Mammary microvascular endothelial cell (primary cell): ENCODE measurements around the gene TRIM56. TPM values are rescaled to one million over a fixed set of nuclear protein-coding genes. Genes with fewer than 3 reads are reported as not detected.

Experiments
- total RNA-seq: library from RNA; depleted of rRNA; stranded (reverse); fragments of >200 nt; gene quantifications from 2 replicates; pipeline ENCODE4 v1.2.3, GENCODE V29; 2015

The TRIM56 gene, protein sequence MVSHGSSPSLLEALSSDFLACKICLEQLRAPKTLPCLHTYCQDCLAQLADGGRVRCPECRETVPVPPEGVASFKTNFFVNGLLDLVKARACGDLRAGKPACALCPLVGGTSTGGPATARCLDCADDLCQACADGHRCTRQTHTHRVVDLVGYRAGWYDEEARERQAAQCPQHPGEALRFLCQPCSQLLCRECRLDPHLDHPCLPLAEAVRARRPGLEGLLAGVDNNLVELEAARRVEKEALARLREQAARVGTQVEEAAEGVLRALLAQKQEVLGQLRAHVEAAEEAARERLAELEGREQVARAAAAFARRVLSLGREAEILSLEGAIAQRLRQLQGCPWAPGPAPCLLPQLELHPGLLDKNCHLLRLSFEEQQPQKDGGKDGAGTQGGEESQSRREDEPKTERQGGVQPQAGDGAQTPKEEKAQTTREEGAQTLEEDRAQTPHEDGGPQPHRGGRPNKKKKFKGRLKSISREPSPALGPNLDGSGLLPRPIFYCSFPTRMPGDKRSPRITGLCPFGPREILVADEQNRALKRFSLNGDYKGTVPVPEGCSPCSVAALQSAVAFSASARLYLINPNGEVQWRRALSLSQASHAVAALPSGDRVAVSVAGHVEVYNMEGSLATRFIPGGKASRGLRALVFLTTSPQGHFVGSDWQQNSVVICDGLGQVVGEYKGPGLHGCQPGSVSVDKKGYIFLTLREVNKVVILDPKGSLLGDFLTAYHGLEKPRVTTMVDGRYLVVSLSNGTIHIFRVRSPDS
- 11.8 and 14.0 TPM in 2 replicates for total RNA-seq

GRCh38 chr7:101085162-101085964, at the start of gene TRIM56:
TRIM56 (plus strand) TSS chr7:101085481; CDS start chr7:101087313, 1,832 bp downstream.

DNA sequence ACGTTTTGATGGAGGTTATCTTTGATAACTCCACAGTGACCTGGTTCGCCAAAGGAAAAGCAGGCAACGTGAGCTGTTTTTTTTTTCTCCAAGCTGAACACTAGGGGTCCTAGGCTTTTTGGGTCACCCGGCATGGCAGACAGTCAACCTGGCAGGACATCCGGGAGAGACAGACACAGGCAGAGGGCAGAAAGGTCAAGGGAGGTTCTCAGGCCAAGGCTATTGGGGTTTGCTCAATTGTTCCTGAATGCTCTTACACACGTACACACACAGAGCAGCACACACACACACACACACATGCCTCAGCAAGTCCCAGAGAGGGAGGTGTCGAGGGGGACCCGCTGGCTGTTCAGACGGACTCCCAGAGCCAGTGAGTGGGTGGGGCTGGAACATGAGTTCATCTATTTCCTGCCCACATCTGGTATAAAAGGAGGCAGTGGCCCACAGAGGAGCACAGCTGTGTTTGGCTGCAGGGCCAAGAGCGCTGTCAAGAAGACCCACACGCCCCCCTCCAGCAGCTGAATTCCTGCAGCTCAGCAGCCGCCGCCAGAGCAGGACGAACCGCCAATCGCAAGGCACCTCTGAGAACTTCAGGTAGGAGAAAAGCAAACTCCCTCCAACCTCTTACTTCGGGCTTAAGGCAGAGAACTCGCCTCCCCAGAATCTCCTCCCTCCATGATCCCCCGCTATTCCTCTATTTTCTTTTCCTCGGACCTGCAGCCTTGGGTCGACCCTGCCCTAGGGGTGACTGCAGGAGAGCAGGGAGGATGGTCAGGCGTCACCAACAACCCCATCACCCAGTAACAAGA, 41.6 kb downstream of the TRIM56 start, which contains the start of gene SERPINE1:
SERPINE1 (plus strand) TSS at position 454 of the 809 bp plus-strand sequence. CDS start 1,290 bp downstream, outside the sequence.

Other genes with a start within 250 kb of the TRIM56 start
- gene SLC12A9, start 232.8 kb upstream of the TRIM56 start, total RNA-seq, result 22.0 and 31.9 TPM in 2 replicates
- 107 and 117 TPM in 2 replicates for gene TRIP6, start 218.1 kb upstream of the TRIM56 start, total RNA-seq
- 67.0 and 81.0 TPM in 2 replicates for gene SRRT, start 210.4 kb upstream of the TRIM56 start, total RNA-seq
- gene UFSP1, start 195.8 kb upstream of the TRIM56 start, total RNA-seq, result 2.8 and 4.8 TPM in 2 replicates
- 0.54 and 0.67 TPM in 2 replicates for gene ACHE, start 189.6 kb upstream of the TRIM56 start, total RNA-seq
- not detected in 2 replicates for gene MUC3A, start 135.9 kb upstream of the TRIM56 start, total RNA-seq
- not detected in 2 replicates for gene MUC12, start 115.9 kb upstream of the TRIM56 start, total RNA-seq
- not detected in 2 replicates for gene MUC17, start 65.4 kb upstream of the TRIM56 start, total RNA-seq
- 1,812 and 1,952 TPM in 2 replicates for gene SERPINE1, start 41.6 kb downstream of the TRIM56 start, total RNA-seq
- 195 and 198 TPM in 2 replicates for gene AP1S1, start 69.0 kb downstream of the TRIM56 start, total RNA-seq
- gene VGF, start 80.1 kb downstream of the TRIM56 start, total RNA-seq, result 0.07 and 0.20 TPM in 2 replicates
- not detected in 2 replicates for gene NAT16, start 94.8 kb downstream of the TRIM56 start, total RNA-seq
- gene MOGAT3, start 115.6 kb downstream of the TRIM56 start, total RNA-seq, result not detected in 2 replicates
- gene PLOD3, start 132.1 kb downstream of the TRIM56 start, total RNA-seq, result 116 and 119 TPM in 2 replicates
- 176 and 199 TPM in 2 replicates for gene ZNHIT1, start 132.7 kb downstream of the TRIM56 start, total RNA-seq
- 3.9 and 4.6 TPM in 2 replicates for gene CLDN15, start 152.3 kb downstream of the TRIM56 start, total RNA-seq
- gene FIS1, start 159.6 kb downstream of the TRIM56 start, total RNA-seq, result 217 and 271 TPM in 2 replicates
- gene IFT22, start 236.3 kb downstream of the TRIM56 start, total RNA-seq, result 20.1 and 28.2 TPM in 2 replicates